PC-3 (cell line): ENCODE results near the gene CBL.

Experiments
- CTCF ChIP-seq: fragments of 300-600 bp; sonication (generic); conservative IDR thresholded peaks from 2 replicates; pipeline ENCODE4 v1.5.1; 2017; ENCODE audit warnings: antibody characterized with exemption, low read depth, mild to moderate bottlenecking, low read length
- EZH2 ChIP-seq: fragments of 300-600 bp; sonication (generic); IDR thresholded peaks from one replicate; pipeline ENCODE4 v1.6.1; 2017; ENCODE audit warnings: antibody characterized with exemption, mild to moderate bottlenecking, low read length; ENCODE audit not compliant: unreplicated experiment

- TF ChIP-seq CTCF = no peak
- no peak for TF ChIP-seq EZH2
These were observed 101.8 kb downstream of the CBL start for GRCh38 chr11:119307974-119308373.
